Erythroblast (primary cell): ENCODE results near the gene SLAMF1.
"Not testable (repeated sequence)": the region's sequence is repeated elsewhere in the genome, so short reads cannot be mapped to it uniquely, and the experiment has no call there.

Source experiments
- DNase-seq, 2 experiments: peaks; one replicate each; lab custom pipeline; 2025; lab: John Stamatoyannopoulos, UW
- GATA1 ChIP-seq: IDR thresholded peaks from 2 replicates; pipeline ENCODE4 v1.6.1; 2011; ENCODE audit warnings: low read depth, mild to moderate bottlenecking, control low read depth, low read length, moderate library complexity
- POLR2A ChIP-seq: IDR thresholded peaks from 2 replicates; pipeline ENCODE4 v1.6.1; 2011; ENCODE audit warnings: mild to moderate bottlenecking, low read length

The SLAMF1 gene

DNA sequence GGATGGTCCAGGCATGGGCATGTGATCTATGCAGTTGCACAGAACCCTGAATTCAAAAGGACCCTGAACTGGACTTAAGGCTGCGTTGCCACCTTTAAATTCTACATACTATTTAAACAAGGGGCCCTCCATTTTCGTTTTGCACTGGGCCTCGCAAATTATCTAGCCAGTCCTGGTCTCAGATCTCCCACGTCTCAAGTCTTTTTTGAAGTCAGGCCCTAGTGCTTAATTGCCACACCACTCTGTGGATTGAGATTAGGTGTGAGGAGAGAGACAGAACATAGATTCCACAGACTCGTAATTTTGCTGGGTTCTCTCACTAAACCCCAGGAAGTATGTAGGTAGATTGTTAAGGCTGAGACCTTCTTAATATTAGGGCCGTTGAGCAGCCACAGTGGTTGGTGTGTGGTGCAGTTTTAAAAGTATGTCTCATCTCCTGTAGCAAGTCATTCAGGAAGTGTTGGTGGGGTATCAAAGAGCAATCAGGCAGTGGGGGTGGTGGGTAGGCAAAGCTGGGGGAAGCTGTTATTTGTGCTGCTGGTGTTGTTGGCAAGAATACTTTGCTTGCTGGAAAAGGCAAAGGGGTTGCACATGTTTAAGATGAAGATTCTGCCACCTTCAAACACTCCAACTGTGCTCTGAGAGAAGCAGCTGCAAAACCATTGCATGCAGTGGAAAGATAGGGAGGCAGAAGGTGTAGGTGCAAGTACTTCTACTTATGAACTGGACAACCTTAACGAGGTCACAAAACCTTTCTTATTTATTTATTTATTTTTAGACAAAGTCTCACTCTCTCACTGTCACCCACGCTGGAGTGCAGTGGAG is 78.8 kb downstream of the SLAMF1 start:
- TF ChIP-seq GATA1 = no peak
- TF ChIP-seq POLR2A = no peak
- DNase-seq = peak; percentile 32 to 37

DNA sequence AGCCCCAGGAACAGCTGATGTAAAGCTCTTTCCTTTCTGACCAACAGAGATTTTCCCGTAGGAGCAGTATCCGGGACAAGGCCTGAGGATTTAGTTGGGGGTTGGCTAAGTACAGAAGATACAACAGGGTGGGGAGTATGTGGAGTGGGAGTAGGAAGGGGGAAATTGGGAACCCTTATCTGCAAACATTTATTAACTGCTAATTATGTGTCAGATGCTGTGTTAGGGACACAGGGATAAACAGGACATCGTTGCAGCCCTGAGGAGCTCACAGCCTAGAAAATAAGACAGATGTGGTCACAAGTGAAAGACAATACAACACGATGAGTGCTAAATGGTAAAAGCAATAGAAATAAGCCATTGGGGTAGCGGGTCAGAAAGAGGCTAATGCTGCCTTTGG is 79.5 kb downstream of the SLAMF1 start:
- no peak for DNase-seq
- TF ChIP-seq GATA1 = no peak
- TF ChIP-seq POLR2A = no peak

DNA sequence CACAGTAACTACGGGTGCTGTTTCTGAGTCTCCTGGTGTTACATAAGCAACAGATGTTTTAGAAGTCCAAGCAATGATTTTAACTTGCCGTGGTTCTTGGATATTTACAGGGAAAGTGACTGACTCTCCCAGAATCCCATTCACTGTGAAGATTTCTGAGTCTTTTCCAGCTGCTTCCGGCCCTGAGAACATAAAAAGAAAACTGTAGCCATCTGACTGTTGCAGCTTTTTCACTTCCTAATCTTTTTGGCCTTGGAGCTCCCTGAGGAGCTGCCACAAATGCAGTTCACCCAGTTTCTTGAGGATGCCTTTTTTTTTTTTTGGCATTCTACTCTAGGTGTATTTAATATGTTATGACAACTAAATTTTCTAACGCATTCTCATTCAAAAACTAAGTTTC is 81.3 kb downstream of the SLAMF1 start:
- TF ChIP-seq POLR2A (no peak), GATA1 (no peak)

DNA sequence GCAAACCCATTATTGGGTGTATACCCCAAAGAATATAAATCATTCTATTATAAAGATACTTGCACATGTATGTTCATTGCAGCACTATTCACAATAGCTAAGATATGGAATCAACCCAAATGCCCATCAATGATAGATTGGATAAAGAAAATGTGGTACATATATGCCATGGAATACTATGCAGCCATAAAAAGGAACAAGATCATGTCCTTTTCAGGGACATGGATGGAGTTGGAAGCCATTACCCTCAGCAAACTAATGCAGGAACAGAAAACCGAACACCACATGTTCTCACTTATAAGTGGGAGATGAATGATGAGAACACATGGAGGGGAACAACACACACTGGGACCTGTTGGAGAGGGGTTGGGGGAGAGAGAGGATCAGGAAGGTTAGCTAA is 83.6 kb downstream of the SLAMF1 start:
- DNase-seq = not testable (repeated sequence)

More for the DNA sequence above, 81.3 kb downstream of the SLAMF1 start:
- no peak for DNase-seq

DNA sequence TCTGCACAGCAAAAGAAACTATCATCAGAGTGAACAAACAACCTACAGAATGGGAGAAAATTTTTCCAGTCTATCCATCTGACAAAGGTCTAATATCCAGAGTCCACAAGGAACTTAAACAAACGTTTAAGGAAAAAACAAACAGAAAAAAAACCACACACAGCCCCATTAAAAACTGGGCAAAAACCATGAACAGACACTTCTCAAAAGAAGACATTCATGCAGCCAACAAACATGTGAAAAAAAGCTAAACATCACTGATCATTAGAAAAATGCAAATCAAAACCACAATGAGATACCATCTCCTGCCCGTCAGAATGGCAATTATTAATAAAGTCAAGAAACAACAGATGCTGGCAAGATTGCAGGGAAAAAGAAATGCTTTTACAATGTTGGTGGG is 84.1 kb downstream of the SLAMF1 start:
- DNase-seq = not testable (repeated sequence)

DNA sequence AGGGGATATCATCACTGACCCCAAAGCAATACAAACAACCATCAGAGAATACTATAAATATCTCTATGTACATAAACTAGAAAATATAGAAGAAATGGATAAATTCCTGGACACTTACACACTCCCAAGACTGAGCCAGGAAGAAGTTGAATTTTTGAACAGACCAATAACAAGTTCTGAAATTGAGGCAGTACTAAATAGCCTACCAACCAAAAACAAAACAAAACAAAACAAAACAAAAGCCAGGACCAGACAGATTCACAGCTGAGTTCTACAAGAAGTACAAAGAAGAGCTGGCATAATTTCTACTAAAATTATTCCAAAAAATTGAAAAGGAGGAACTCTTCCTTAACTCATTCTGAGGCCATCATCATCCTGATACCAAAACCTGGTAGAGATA is 86.0 kb downstream of the SLAMF1 start:
- no peak for TF ChIP-seq GATA1
- TF ChIP-seq POLR2A = no peak
- DNase-seq = no peak

DNA sequence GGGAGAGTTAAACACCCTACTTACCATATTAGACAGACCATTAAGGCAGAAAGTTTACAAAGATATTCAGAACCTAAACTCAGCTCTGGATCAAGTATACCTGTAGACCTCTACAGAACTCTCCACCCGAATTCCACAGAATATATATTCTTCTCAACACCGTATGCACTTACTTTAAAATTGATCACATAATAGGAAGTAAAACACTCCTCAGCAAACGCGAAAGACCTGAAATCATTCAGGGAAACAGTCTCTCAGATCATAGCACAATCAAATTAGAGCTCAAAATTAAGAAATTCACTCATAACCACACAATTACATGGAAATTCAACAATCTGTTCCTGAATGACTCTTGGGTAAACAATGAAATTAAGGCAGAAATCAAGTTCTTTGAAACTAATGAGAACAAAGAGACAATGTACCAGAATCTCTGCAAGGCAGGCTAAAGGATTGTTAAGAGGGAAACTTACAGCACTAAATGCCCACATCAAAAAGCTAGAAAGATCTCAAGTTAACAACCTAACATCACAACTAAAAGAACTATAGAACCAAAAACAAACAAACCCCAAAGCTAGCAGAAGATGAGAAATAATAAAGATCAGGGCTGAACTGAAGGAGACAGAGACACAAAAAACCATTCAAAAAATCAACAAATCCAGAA is 86.7 kb downstream of the SLAMF1 start:
- no peak for TF ChIP-seq GATA1
- TF ChIP-seq POLR2A = no peak
- no peak for DNase-seq

DNA sequence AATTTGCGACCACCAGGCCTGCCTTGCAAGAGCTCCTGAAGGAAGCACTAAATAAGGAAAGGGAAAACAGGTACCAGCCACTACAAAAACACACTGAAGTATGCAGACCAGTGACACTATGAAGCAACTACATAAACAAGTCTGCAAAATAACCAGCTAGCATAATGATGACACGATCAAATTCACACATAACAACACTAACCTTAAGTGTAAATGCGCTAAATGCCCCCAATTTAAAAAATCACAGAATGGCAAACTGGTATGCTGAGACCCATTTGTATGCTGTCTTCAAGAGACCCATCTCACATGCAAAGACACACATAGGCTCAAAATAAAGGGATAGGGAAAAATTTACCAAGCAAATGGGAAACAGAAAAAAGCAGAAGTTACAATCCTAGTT is 87.4 kb downstream of the SLAMF1 start:
- DNase-seq = not testable (repeated sequence)

DNA sequence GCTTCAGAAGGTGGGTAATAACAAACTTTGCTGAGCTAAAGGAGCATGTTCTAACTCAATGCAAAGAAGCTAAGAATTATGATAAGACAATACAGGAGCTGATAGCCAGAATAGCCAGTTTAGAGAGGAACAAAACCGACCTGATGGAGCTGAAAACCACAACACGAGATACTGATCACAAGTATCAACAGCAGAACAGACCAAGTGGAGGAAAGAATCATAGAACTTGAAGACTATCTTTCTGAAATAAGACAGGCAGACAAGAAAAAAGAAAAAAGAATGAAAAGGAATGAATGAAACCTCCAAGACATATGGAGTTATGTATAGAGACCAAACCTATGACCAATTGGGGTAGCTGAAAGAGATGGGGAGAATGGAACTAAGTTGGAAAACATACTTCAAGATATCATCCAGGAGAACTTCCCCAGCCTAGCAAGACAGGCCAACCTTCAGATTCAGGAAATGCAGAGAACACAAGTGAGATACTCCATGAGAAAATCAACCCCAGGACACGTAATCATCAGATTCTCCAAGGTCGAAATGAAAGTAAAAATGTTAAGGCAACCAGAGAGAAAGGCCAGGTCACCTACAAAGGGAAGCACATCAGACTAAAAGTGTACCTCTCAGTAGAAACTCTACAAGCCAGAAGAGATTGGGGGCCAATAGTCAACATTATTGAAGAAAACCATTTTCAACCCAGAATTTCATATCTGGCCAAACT is 88.0 kb downstream of the SLAMF1 start:
- peak; percentile 15 to 53 for DNase-seq
- TF ChIP-seq POLR2A (no peak), GATA1 (no peak)
